DND-41 (cell line): ENCODE measurements around the gene FAM193B.
A peak's percentile ranks its signal among the peaks of the same experiment; 100 is the strongest.

Experiments
- ATAC-seq: fragments of 200-7000 bp; cut with Tn5 transposase; 3 replicates; pipeline ENCODE4 v1.9.1; 2021; ENCODE audit warnings: low read depth; ENCODE audit not compliant: insufficient read depth
- DNase-seq: peaks from one replicate; pipeline ENCODE4 v3.0.0-alpha.2; 2020
- H2AFZ ChIP-seq: 2 replicates; pipeline ENCODE4 v1.6.0; 2012; ENCODE audit warnings: low read depth, low read length
- H3K27ac ChIP-seq: 2 replicates; pipeline ENCODE4 v1.5.1; 2012; ENCODE audit warnings: low read length, inconsistent platforms
- H3K27me3 ChIP-seq: fragments of 200-600 bp; sonication (generic); 2 replicates; pipeline ENCODE4 v1.6.0; 2012; ENCODE audit warnings: low read length, mild to moderate bottlenecking, inconsistent platforms; ENCODE audit not compliant: insufficient read depth, poor library complexity
- H3K36me3 ChIP-seq: 2 replicates; pipeline ENCODE4 v1.5.1; 2012; ENCODE audit warnings: low read length, inconsistent platforms; ENCODE audit not compliant: insufficient read depth
- H3K4me1 ChIP-seq: 2 replicates; pipeline ENCODE4 v1.5.1; 2012; ENCODE audit warnings: mild to moderate bottlenecking, low read length; ENCODE audit not compliant: insufficient read depth
- H3K4me2 ChIP-seq: 2 replicates; pipeline ENCODE4 v1.6.0; 2012; ENCODE audit warnings: mild to moderate bottlenecking, moderate library complexity, low read length, inconsistent platforms; ENCODE audit not compliant: insufficient read depth
- H3K4me3 ChIP-seq, 2 experiments: fragments of 200-600 bp in 1 of 2; shearing (Covaris generic) in 1 of 2; 2 replicates each; pipeline ENCODE4 v1.5.1; 2012 to 2016; ENCODE audit warnings: inconsistent platforms in 2 of 2, low read length in 2 of 2, mild to moderate bottlenecking in 2 of 2, low read depth in 1 of 2, moderate library complexity in 1 of 2
- H3K79me2 ChIP-seq: 2 replicates; pipeline ENCODE4 v1.6.0; 2012; ENCODE audit warnings: low read length, inconsistent platforms; ENCODE audit not compliant: insufficient read depth
- H3K9ac ChIP-seq: 2 replicates; pipeline ENCODE4 v1.6.0; 2012; ENCODE audit warnings: low read depth, mild to moderate bottlenecking, inconsistent platforms, low read length, moderate library complexity
- H3K9me3 ChIP-seq: 2 replicates; pipeline ENCODE4 v1.5.1; 2012; ENCODE audit warnings: low read length, moderate library complexity, mild to moderate bottlenecking, inconsistent platforms; ENCODE audit not compliant: insufficient read depth, severe bottlenecking
- H4K20me1 ChIP-seq: 2 replicates; pipeline ENCODE4 v1.6.0; 2012; ENCODE audit warnings: low read length; ENCODE audit not compliant: insufficient read depth
- EZH2 ChIP-seq: IDR thresholded peaks from 3 replicates; pipeline ENCODE4 v1.6.1; 2012; ENCODE audit warnings: borderline replicate concordance, low read depth, mild to moderate bottlenecking, moderate library complexity, low read length, inconsistent platforms; ENCODE audit not compliant: severe bottlenecking
- TF ChIP-seq, protein P1 (sequence below): IDR thresholded peaks from 2 replicates; pipeline ENCODE4 v1.5.1; 2012; ENCODE audit warnings: borderline replicate concordance, low read length, moderate library complexity, mild to moderate bottlenecking; ENCODE audit not compliant: poor library complexity, severe bottlenecking; ENCODE audit errors: extremely low read depth

The FAM193B gene

DNA sequence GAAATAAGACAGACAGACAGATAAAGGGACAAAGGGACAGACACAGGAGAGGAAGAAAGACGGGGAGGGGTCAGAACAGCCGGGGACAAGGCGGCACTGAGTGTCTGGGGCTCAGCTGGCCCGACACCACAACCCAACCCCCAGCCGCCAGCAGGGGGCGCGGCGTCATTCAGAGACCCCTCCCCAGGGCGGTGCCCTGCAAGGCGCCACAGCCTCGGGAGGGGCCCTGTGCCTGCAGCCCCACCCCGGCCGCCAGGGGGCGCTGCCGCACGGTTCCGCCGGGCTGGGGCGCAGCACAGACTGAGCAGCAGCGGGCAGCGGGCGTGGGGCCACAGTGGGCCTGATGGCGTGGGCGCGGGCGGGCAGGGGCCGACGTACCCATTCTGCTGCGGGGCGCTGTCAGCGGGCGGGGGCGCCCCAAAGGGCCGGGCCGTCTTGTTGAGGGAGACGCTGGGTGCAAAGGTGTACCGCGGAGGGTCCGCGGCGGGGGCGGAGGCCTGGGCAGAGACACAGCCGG, 62.9 kb downstream of the FAM193B start:
- H3K79me2 ChIP-seq = no peaks in the 10 kb centered on the region
- ATAC-seq (peak; percentile 51), DNase-seq (peak; percentile 44)
- no peak overlapping the region for H3K4me2 ChIP-seq
- H2AFZ ChIP-seq = no peak overlapping the region
- H3K4me3 ChIP-seq = no peak overlapping the region
- H3K9me3 ChIP-seq = no peaks in the 10 kb centered on the region
- no peak overlapping the region for H3K9ac ChIP-seq
- H3K4me1 ChIP-seq = peaks cover 4% of the 10 kb centered on the region
- TF ChIP-seq, protein P1, sequence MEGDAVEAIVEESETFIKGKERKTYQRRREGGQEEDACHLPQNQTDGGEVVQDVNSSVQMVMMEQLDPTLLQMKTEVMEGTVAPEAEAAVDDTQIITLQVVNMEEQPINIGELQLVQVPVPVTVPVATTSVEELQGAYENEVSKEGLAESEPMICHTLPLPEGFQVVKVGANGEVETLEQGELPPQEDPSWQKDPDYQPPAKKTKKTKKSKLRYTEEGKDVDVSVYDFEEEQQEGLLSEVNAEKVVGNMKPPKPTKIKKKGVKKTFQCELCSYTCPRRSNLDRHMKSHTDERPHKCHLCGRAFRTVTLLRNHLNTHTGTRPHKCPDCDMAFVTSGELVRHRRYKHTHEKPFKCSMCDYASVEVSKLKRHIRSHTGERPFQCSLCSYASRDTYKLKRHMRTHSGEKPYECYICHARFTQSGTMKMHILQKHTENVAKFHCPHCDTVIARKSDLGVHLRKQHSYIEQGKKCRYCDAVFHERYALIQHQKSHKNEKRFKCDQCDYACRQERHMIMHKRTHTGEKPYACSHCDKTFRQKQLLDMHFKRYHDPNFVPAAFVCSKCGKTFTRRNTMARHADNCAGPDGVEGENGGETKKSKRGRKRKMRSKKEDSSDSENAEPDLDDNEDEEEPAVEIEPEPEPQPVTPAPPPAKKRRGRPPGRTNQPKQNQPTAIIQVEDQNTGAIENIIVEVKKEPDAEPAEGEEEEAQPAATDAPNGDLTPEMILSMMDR = peak; percentile 56
- TF ChIP-seq EZH2 = no peak
- H3K27ac ChIP-seq = no peak overlapping the region
- no peaks in the 10 kb centered on the region for H3K36me3 ChIP-seq
- H4K20me1 ChIP-seq = peaks cover 3% of the 10 kb centered on the region; the same call in 1 of the 2 replicates
- no peaks in the 10 kb centered on the region for H3K27me3 ChIP-seq

GRCh38 chr5:177490992-177491391, 63.4 kb downstream of the FAM193B start:
- H3K27ac ChIP-seq = no peak overlapping the region
- TF ChIP-seq, protein P1 = no peak
- no peak for TF ChIP-seq EZH2
- no peak overlapping the region for H3K4me2 ChIP-seq
- DNase-seq (no peak), ATAC-seq (no peak)
- H3K27me3 ChIP-seq = no peaks in the 10 kb centered on the region
- H4K20me1 ChIP-seq = peaks cover 3% of the 10 kb centered on the region; the same call in 1 of the 2 replicates
- H3K4me3 ChIP-seq = no peak overlapping the region
- H3K79me2 ChIP-seq = no peaks in the 10 kb centered on the region
- no peaks in the 10 kb centered on the region for H3K9me3 ChIP-seq
- no peaks in the 10 kb centered on the region for H3K4me1 ChIP-seq
- H2AFZ ChIP-seq = no peak overlapping the region
- H3K9ac ChIP-seq = no peak overlapping the region
- H3K36me3 ChIP-seq = no peaks in the 10 kb centered on the region

DNA sequence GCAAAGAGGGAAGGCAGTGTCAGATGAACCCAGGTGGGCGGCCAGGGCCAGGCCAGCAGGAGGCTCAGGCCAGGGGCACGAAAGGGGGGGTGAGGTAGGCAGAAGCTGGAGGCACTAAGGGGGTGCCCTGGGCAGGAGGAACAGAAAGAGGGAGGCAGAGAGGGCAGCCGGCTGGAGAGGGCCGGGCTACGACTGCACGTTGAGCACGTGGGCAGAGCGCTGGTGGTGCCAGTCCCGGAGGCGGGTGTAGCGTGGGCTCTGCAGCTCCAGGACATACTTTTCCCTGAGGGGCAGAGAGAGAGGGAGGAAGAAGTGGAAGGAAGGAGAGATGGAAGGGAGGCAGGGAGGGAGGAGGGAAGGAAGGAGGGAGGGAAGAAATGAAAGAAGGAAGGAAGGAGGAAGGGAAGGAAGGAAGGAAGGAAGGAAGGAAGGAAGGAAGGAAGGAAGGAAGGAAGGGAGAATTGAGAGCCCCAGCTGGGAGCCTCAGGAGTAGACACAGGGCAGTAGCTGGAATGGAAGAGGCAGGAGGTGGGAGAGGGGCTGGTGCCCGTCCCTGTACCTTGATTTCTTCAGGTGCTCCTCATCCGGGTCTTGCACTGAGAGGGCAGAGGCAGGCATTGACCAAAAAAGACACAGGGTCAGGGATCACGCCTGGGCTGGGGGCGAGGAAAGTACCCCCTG, 63.9 kb downstream of the FAM193B start:
- Histone ChIP-seq H3K4me3 (no peak overlapping the region), H3K27ac (no peak overlapping the region), H3K36me3 (no peaks in the 10 kb centered on the region), H4K20me1 (peaks cover 3% of the 10 kb centered on the region; the same call in 1 of the 2 replicates), H3K4me2 (no peak overlapping the region), H3K4me1 (no peaks in the 10 kb centered on the region), H3K9me3 (no peaks in the 10 kb centered on the region), H2AFZ (no peak overlapping the region), H3K79me2 (no peaks in the 10 kb centered on the region), H3K9ac (no peak overlapping the region), H3K27me3 (no peaks in the 10 kb centered on the region)
- ATAC-seq (no peak), DNase-seq (no peak)
- TF ChIP-seq EZH2 = no peak
- TF ChIP-seq, protein P1 = no peak
